AG04450 (cell line): ENCODE results near the gene CAMK2D. TPM values are rescaled to one million over a fixed set of nuclear protein-coding genes. Genes with fewer than 3 reads are reported as not detected.

Source experiments
- CTCF ChIA-PET: fragments of 300-600, 350-600 bp; formaldehyde crosslinking; extraction: SDS; loops from one replicate; lab custom pipeline; 2022; ENCODE audit warnings: antibody characterized with exemption, inconsistent platforms; lab: Charles Lee
- POLR2A ChIA-PET: fragments of 350-600 bp; formaldehyde crosslinking; extraction: SDS; loops from one replicate; lab custom pipeline; 2021; ENCODE audit warnings: antibody characterized with exemption, inconsistent platforms; lab: Yijun Ruan, JAX
- DNase-seq: peaks from one replicate; pipeline ENCODE4 v3.0.0-alpha.2; 2011; ENCODE audit warnings: low read depth, low spot score
- H3K27ac ChIP-seq: one replicate; pipeline ENCODE4 v1.5.1; 2012; ENCODE audit warnings: low read depth, low read length, control low read depth
- H3K27me3 ChIP-seq: one replicate; pipeline ENCODE4 v1.6.0; 2012; ENCODE audit warnings: low read length; ENCODE audit not compliant: control insufficient read depth, insufficient read depth
- H3K4me3 ChIP-seq: 2 replicates; pipeline ENCODE4 v1.5.1; 2011; ENCODE audit warnings: mild to moderate bottlenecking, low read depth, low read length, control low read depth
- H3K9me3 ChIP-seq: 2 replicates; pipeline ENCODE4 v1.5.1; 2012; ENCODE audit warnings: low read length; ENCODE audit not compliant: control insufficient read depth, insufficient read depth
- CTCF ChIP-seq: IDR thresholded peaks from 2 replicates; pipeline ENCODE4 v1.5.1; 2011; ENCODE audit warnings: low read depth, low read length, control low read depth, inconsistent platforms
- polyA plus RNA-seq: library from polyadenylated mRNA; depleted of rRNA; stranded (reverse); fragments of >200 nt; gene quantifications from 2 replicates; pipeline ENCODE4 v1.2.3, GENCODE V29; 2011

CAMK2D gene
- polyA plus RNA-seq, 1 experiment: 105 TPM

- Histone ChIP-seq H3K27me3 (no peaks in the 10 kb centered on the region), H3K27ac (no peak overlapping the region), H3K9me3 (no peaks in the 10 kb centered on the region), H3K4me3 (no peak overlapping the region)
- POLR2A ChIA-PET: no interaction called here
- CTCF ChIA-PET: no interaction called here
- TF ChIP-seq CTCF: no peak
- DNase-seq: no peak
Observed at GRCh38 chr4:113727802-113728201, 33.7 kb downstream of the CAMK2D start.

- CTCF ChIA-PET: interaction anchor here (1.2 kb wide), 1 partner anchor 9 kb away, joined by 3 read pairs; no protein-coding TSS in a partner anchor
- POLR2A ChIA-PET: no interaction called here
- H3K27ac ChIP-seq: no peak overlapping the region
- no peaks in the 10 kb centered on the region for H3K9me3 ChIP-seq
- no peaks in the 10 kb centered on the region for H3K27me3 ChIP-seq
- no peak for DNase-seq
- no peak overlapping the region for H3K4me3 ChIP-seq
- TF ChIP-seq CTCF: no peak
Observed at GRCh38 chr4:113725963-113726362, 35.6 kb downstream of the CAMK2D start.

GRCh38 chr4:113718252-113718651, 43.3 kb downstream of the CAMK2D start:
- DNase-seq: no peak
- TF ChIP-seq CTCF: no peak
- Histone ChIP-seq H3K4me3 (no peak overlapping the region), H3K27me3 (no peaks in the 10 kb centered on the region), H3K9me3 (no peaks in the 10 kb centered on the region), H3K27ac (no peak overlapping the region)
- ChIA-PET CTCF (interaction anchor here (0.9 to 1.3 kb wide), 2 partner anchors 8 to 324 kb away, joined by 3 to 6 read pairs; no protein-coding TSS in a partner anchor), POLR2A (no interaction called here)

GRCh38 chr4:113711883-113712662, 49.5 kb downstream of the CAMK2D start:
- POLR2A ChIA-PET: no interaction called here

More at GRCh38 chr4:113711883-113712662, 49.5 kb downstream of the CAMK2D start:
- TF ChIP-seq CTCF: no peak
- no peaks in the 10 kb centered on the region for H3K9me3 ChIP-seq
- H3K4me3 ChIP-seq: no peak overlapping the region
- no peak overlapping the region for H3K27ac ChIP-seq
- no peak for DNase-seq
- H3K27me3 ChIP-seq: no peaks in the 10 kb centered on the region
- CTCF ChIA-PET: interaction anchor here (0.6 kb wide), 1 partner anchor 673 kb away, joined by 4 read pairs; no protein-coding TSS in a partner anchor
